HG03103 (cell line): ENCODE results near the gene CCDC78.
A peak's percentile ranks its signal among the peaks of the same experiment; 100 is the strongest.

Source experiments
- ATAC-seq: cut with Tn5 transposase; IDR thresholded peaks from one replicate; pipeline ENCODE4 v1.9.1; 2021; ENCODE audit warnings: low read depth; ENCODE audit not compliant: unreplicated experiment

Gene CCDC78

DNA sequence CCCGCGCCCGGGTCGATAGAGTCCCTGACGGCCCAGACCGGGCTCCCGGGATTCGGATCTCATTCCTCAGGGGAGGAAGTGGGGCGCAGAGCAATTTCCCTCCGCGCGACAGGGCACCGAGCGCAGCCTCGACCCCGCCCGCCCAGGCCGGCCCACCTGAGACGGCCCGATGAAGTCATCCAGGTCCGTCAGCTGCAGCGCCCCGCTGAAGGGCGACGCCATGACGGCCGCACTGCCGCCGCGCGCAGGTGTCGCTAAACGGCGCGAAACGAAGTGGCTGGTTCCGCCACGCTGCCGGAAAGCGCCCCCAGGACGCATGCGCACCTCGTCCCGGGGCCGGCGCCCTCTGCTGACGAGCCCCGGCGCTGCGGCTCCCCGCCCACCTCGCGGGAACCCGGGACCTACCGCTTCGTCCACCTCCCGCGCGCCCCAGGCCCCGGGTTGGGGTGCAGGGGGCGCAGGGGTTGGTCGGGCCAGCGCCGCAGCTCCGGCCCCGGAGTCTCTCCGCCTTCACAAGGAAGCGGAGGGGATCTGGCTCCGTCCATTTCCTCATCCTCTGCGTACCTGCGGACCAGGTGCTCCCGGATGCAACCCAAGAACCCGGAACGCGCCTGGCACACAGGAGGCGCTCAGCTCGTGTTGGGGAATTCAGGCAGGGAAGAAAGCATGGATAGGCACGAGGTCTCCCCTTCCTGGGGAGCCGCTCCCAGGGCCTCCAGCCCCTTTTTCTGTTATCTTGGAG is 14.7 kb upstream of the CCDC78 start, which contains the start of gene CIAO3:
Gene CIAO3 (minus strand): TSS at position 234 of the 742 bp plus-strand sequence. CDS start 12 bp downstream, at position 222.
- peak; percentile 54 for ATAC-seq

GRCh38 chr16:740459-740763 is 14.2 kb upstream of the CCDC78 start:
- ATAC-seq = no peak

DNA sequence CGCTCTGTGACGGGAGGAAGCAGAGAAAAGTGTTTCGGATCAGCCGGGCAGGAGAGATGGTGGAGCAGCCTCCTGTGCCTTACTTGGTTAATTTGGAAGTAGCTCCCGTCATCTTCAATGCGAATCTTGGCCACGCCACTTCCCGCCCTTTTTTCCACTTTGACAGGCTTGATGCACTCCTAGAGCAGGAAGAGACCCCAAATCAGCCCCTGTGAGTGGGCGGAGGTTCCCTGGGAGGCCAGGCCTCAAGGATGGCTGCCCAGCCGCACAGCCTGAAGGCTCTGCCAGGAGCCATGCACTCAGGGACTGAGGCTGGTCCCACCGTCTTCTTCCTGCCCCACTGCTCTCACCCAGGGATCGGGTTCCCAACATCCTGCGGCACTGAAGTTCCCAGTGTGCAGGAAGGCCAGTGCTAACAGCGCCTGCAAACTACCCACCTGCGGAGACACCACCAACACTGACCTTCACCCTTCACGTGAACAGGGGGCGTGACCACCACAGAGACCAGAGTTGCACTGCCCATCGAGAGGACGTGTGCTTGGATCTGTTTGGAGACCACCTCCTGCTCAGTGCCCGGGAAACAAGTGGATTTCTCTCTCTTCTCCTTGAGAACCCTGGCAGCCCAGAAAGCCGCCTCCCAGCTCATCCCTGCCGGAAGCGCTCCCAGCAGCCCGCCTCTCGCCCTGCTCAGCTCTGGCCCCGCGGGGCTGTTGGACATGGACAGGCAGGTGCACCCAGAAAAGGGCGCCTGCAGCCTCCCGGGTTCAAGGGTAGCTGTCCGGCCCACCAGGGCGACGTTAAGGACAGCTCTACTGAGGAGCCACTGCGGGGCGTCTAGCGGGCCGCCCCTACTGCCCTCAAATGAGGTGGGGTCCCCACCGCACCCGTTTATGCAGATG is 13.6 kb upstream of the CCDC78 start:
- ATAC-seq = no peak

- ATAC-seq = no peak
These were observed 10.8 kb upstream of the CCDC78 start for GRCh38 chr16:736936-737481.

DNA sequence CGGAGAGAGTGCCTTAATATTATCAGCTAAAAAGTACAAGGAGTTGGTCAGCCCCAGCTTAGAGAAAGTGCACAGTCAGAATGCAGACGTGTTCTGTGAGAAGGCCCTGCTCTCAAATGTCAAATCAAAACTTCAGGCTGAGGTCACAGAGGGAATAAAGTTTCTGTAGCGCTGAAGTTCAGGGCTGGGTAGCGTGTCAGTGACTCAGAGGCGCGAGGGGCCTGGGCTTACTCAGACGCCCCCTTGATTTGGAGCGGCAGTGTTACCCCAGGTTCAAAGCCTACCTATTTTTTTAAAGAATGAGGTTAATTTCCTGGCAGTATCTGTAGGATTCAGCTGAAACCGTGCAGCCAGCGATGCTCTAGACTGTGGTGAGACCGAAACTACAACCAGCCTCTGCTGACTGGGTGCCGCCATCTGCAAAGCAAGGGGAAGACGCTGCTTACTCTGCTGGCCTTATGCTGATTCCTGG is 9.8 kb upstream of the CCDC78 start:
- ATAC-seq = no peak

- ATAC-seq = no peak
These were observed 9.0 kb upstream of the CCDC78 start for GRCh38 chr16:734981-735881.

DNA sequence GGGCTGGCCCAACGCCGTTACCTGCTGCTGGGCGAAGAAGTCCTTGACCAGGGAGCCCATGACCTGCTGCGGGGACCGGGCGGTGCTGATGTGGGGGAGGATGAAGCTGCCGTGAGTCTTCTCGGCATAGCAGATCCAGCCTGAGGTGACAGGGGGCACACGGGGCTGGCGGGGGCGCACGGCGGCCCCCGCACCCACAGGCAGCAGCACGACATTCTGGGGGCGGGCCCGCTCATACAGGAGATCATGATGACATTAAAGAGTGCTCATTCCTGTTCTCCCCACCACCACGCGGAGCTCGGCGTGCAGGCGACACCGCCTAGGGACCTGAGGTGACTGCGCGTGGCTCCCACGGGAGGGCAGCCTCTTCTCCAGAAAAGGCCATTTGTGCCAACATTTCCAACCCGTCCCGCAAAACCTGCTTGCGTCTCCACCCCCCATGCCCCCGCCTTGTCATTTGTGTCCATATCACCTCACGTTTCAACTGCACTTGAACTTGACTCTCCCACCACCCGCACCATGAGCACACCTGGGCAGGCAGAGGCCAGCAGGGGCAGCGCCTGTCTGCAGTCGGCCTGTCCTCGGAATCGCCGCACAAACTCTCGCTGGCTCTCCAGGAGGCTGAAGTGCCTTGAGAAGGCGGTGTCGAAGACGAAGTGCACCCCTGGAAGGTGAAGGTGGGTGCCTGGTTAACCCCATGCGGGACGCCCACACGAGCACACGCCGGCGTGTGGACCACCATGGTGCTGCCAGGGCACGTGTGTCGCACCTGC is 8.2 kb upstream of the CCDC78 start:
- ATAC-seq = no peak

GRCh38 chr16:733382-734207 is 7.4 kb upstream of the CCDC78 start:
- no peak for ATAC-seq

- ATAC-seq = no peak
These were observed 6.7 kb upstream of the CCDC78 start for GRCh38 chr16:732936-733335.

- ATAC-seq = no peak
These were observed 6.1 kb upstream of the CCDC78 start for GRCh38 chr16:732332-732731.

DNA sequence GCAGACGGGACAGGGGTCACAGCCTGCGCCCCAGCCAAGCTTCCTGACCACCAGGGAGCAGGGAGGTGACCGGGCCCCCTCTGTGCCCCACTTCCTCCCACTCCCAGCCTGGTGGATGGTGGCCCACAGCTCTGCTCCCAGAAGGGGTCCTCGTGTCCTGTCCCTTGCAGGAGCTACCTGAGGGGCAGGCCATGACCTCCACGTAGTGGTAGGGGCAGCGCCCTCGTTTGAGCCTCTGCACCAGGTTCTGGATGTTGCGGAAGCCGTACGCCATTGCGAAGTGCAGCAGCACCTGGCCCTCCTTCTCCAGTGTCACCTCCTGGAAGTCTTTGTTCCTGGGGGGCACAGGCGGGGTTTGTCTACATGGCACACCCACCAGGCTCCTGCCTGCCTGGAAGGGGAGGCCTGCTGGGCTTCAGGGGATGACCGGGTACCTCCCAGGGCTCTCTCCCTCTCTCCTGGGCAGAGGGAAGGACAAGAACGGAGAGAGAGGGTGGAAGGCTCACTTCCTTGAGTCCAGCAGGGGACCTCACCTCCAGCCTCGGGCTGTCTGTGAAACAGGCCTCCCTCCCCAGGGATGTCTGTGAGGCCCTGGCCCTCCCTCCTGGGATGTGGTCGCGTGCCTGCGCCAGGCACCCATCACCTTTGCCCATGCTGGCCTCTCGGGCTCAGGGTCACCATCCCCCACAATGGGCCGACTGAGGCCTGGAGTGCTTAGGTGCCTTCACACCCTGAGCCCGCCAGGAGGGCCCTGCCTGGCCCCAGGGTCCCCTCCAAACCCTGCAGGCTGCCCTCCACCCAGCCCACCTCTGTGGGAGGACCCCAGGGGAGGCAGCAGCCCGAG is 4.6 kb upstream of the CCDC78 start:
- no peak for ATAC-seq

GRCh38 chr16:729768-730665 is 3.8 kb upstream of the CCDC78 start:
- no peak for ATAC-seq

GRCh38 chr16:728890-729744 is 2.9 kb upstream of the CCDC78 start:
- ATAC-seq = no peak

DNA sequence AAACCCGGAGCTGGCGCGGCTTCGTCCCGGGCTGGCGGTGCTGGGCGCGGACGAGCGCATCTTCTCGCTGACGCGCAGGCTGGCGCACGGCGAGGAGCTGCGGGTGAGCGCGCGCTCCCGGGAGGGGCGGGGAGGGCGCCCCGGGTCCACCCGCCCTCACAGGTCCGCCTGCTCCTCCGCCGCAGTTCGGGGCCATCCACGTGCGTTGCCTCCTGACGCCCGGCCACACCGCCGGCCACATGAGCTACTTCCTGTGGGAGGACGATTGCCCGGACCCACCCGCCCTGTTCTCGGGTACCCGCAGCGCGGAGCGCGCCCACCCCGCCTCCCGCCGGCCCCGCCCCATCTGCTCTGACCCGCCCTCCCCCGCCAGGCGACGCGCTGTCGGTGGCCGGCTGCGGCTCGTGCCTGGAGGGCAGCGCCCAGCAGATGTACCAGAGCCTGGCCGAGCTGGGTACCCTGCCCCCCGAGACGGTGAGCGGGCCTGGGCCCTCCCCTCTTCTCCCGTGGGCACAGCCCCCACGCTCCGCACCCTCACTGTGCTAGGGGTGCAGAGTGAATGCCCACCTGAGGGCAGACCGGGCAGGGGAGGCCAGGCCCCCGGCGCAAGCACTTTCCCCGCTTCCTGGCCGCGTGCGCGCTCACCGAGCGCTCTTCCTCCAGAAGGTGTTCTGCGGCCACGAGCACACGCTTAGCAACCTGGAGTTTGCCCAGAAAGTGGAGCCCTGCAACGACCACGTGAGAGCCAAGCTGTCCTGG is 2.1 kb upstream of the CCDC78 start:
- no peak for ATAC-seq

DNA sequence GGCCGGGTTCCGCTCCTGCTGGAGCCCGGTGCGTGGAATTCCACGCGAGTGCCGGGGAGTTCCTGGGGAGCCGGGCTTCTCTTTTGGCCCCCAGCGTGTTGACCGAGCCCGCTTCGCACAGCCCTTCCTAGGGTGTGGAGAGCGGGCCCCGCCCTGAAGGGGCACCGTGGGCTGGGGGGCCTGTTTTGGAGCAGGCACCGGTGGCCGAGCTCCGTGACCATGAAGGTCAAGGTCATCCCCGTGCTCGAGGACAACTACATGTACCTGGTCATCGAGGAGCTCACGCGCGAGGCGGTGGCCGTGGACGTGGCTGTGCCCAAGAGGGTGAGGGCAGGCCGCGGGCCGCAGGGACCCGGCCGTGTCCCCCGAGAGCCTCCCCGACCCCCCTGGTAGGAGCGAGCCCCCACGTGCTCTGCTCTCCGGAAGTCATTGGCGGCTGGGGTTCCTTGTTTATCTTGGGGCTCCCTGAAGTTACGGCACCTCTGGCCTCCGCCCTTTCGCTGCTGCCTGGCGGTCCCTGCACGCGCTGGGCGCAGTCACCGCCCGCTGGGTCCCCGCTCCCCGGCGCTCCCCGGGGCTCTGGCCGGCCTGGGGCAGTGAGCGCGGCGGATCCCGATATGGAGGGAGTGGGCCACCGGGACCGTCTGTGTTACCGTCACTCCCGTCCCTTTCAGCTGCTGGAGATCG is 1.2 kb upstream of the CCDC78 start:
- ATAC-seq = no peak
